HepG2 (cell line): ENCODE data around the gene C5orf15. TPM values are rescaled to one million over a fixed set of nuclear protein-coding genes. Genes with fewer than 3 reads are reported as not detected.

Experiments used
- ASH2L ChIP-seq: fragments of 300-600, 200-600 bp; sonication (generic); IDR thresholded peaks from 2 replicates; pipeline ENCODE4 v1.7.0; 2017; ENCODE audit warnings: low read depth, mild to moderate bottlenecking, moderate library complexity, mixed read lengths, low read length; ENCODE audit not compliant: insufficient read length
- CBX1 ChIP-seq: IDR thresholded peaks from one replicate; pipeline ENCODE4 v1.6.1; 2016; ENCODE audit warnings: antibody characterized with exemption, low read depth
- DRAP1 ChIP-seq: IDR thresholded peaks from 2 replicates; pipeline ENCODE4 v1.6.1; 2016; ENCODE audit warnings: missing genetic modification reagents, missing compliant biosample characterization
- ETS1 ChIP-seq: sonication (generic); formaldehyde crosslinking; IDR thresholded peaks from 2 replicates; pipeline ENCODE4 v1.4.0; 2020; ENCODE audit warnings: missing genetic modification reagents
- GFI1 ChIP-seq: sonication (generic); formaldehyde crosslinking; IDR thresholded peaks from 2 replicates; pipeline ENCODE4 v1.5.0; 2020; ENCODE audit warnings: missing genetic modification reagents, mild to moderate bottlenecking, borderline replicate concordance
- HIVEP1 ChIP-seq: sonication (generic); formaldehyde crosslinking; IDR thresholded peaks from 2 replicates; pipeline ENCODE4 v1.4.0; 2020; ENCODE audit warnings: mild to moderate bottlenecking, missing genetic modification reagents
- HMG20A ChIP-seq: IDR thresholded peaks from 2 replicates; pipeline ENCODE4 v1.6.1; 2016; ENCODE audit warnings: borderline replicate concordance
- IRX3 ChIP-seq: sonication (generic); formaldehyde crosslinking; IDR thresholded peaks from 2 replicates; pipeline ENCODE4 v1.8.1; 2023; ENCODE audit warnings: mild to moderate bottlenecking, low read depth, missing genetic modification reagents, borderline replicate concordance
- JARID2 ChIP-seq: sonication (generic); formaldehyde crosslinking; IDR thresholded peaks from 2 replicates; pipeline ENCODE4 v1.8.1; 2023; ENCODE audit warnings: missing genetic modification reagents, inconsistent platforms; ENCODE audit not compliant: insufficient replicate concordance
- KLF13 ChIP-seq: sonication (generic); formaldehyde crosslinking; IDR thresholded peaks from 2 replicates; pipeline ENCODE4 v1.4.0; 2020; ENCODE audit warnings: mild to moderate bottlenecking, missing genetic modification reagents
- NONO ChIP-seq, 2 experiments: fragments of 450-650 bp in 1 of 2; sonication (generic) in 1 of 2; formaldehyde crosslinking in 1 of 2; IDR thresholded peaks in 1 of 2; conservative IDR thresholded peaks in 1 of 2; 2 replicates each; pipeline versions ENCODE4 v1.6.1 to v1.8.0; 2017 to 2022; ENCODE audit warnings: mild to moderate bottlenecking in 1 of 2, missing genetic modification reagents in 1 of 2, moderate library complexity in 1 of 2
- RBFOX2 ChIP-seq: fragments of 200-400 bp; formaldehyde crosslinking; IDR thresholded peaks from 2 replicates; pipeline ENCODE4 v1.6.1; 2017; ENCODE audit warnings: low read depth, mild to moderate bottlenecking, low read length
- TBX2 ChIP-seq: sonication (generic); formaldehyde crosslinking; IDR thresholded peaks from 2 replicates; pipeline ENCODE4 v1.5.0; 2020; ENCODE audit warnings: missing genetic modification reagents, mild to moderate bottlenecking, borderline replicate concordance
- ZBTB7B ChIP-seq: sonication (generic); formaldehyde crosslinking; IDR thresholded peaks from 2 replicates; pipeline ENCODE4 v1.4.0; 2020; ENCODE audit warnings: missing genetic modification reagents
- ZFP36L1 ChIP-seq: sonication (generic); formaldehyde crosslinking; IDR thresholded peaks from 2 replicates; pipeline ENCODE4 v1.8.0; 2022; ENCODE audit warnings: mild to moderate bottlenecking, missing genetic modification reagents, moderate library complexity
- ZNF382 ChIP-seq: sonication (generic); formaldehyde crosslinking; IDR thresholded peaks from 2 replicates; pipeline ENCODE4 v1.5.0; 2020; ENCODE audit warnings: missing genetic modification reagents, mild to moderate bottlenecking, borderline replicate concordance
- ZNF432 ChIP-seq: sonication (generic); formaldehyde crosslinking; IDR thresholded peaks from 2 replicates; pipeline ENCODE4 v1.5.0; 2020; ENCODE audit warnings: missing genetic modification reagents, mild to moderate bottlenecking, borderline replicate concordance
- ZNF558 ChIP-seq: sonication (generic); formaldehyde crosslinking; IDR thresholded peaks from 2 replicates; pipeline ENCODE4 v1.9.0; 2022; ENCODE audit warnings: mild to moderate bottlenecking, missing genetic modification reagents, borderline replicate concordance
- ZNF567 ChIP-seq: sonication (generic); formaldehyde crosslinking; IDR thresholded peaks from 2 replicates; pipeline ENCODE4 v1.8.1; 2023; ENCODE audit warnings: mild to moderate bottlenecking, missing genetic modification reagents, borderline replicate concordance
- ZNF598 ChIP-seq: sonication (generic); formaldehyde crosslinking; IDR thresholded peaks from 2 replicates; pipeline ENCODE4 v1.5.1; 2020; ENCODE audit warnings: mild to moderate bottlenecking, missing genetic modification reagents, borderline replicate concordance
- ZNF674 ChIP-seq: sonication (generic); formaldehyde crosslinking; IDR thresholded peaks from 2 replicates; pipeline ENCODE4 v1.5.0; 2020; ENCODE audit warnings: low read depth, mild to moderate bottlenecking, missing genetic modification reagents
- ZSCAN22 ChIP-seq: sonication (generic); formaldehyde crosslinking; IDR thresholded peaks from 2 replicates; pipeline ENCODE4 v1.4.0; 2020; ENCODE audit warnings: mild to moderate bottlenecking, missing genetic modification reagents
- polyA plus RNA-seq, 8 experiments: library from polyadenylated mRNA; depleted of rRNA in 3 of 8; stranded (reverse) in 7 of 8; unstranded in 1 of 8; fragments of >200 nt; fragmentation: Illumina TruSeq in 4 of 8; extraction: Trizol in 4 of 8; gene quantifications; 2 replicates each; pipeline versions ENCODE4 v1.2.1 to v1.2.3, GENCODE V29; 2011 to 2016; ENCODE audit warnings: low read depth in 4 of 8, missing spikeins in 1 of 8, mixed read lengths in 1 of 8; ENCODE audit not compliant: insufficient read depth in 1 of 8
- total RNA-seq, 5 experiments: library from RNA; depleted of rRNA; stranded (reverse); fragments of >200 nt; fragmentation: Illumina TruSeq; extraction: Trizol; gene quantifications; 2 replicates each; pipeline ENCODE4 v1.2.3, GENCODE V29; 2016; ENCODE audit warnings: low read depth in 1 of 5
- TF ChIP-seq, protein P1 (sequence below): sonication (generic); formaldehyde crosslinking; IDR thresholded peaks from 2 replicates; pipeline ENCODE4 v1.4.0; 2020; ENCODE audit warnings: missing genetic modification reagents, borderline replicate concordance

C5orf15 gene
- total and polyA plus RNA-seq, 2 of the 13 experiments (the other 11 are each of a cell fraction or from before 2014, with no cell fraction given) = 58.5 to 82.7 TPM

DNA sequence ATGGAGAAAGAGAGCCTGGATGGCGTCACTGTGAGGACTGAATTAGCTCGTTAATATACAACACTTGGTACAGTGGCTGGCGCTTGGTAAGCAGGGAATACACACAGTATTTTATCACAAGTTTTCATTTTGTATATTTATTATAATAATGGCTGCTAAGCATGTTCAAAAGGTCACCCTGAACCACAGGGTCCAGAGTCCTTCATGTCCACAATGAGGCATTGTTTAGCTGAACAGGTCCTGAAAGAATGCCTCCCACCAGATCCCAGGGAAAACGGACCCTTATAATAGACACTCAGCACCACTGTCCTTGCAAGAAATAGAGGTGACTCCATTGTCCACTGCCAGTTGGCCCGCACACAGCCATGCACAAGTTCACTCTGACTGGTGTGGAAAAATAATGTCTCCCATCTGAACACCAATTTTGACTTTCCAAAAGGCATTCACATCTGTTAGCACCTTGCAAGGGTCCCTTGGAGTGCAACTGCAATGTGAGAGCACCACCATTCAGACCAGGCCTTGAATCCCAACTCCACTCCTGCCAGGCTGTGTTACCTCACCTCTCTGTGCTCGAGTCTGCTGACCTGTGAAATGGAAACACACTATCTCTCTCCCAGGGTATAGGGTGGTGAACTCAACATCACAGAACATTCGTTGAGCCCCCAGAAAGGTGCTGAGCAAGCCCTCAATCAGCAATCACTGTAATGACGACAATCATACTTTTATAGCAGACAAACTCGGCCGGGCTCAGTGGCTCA, 32.5 kb upstream of the C5orf15 start (continued):
- TF ChIP-seq IRX3 (CRISPR knock-in tag) (no peak), ZNF674 (CRISPR knock-in tag) (no peak), ZFP36L1 (CRISPR knock-in tag) (no peak), ZNF567 (CRISPR knock-in tag) (no peak), HIVEP1 (CRISPR knock-in tag) (no peak), ASH2L (peak; percentile 82), ZNF598 (CRISPR knock-in tag) (no peak), JARID2 (CRISPR knock-in tag) (no peak), ZNF382 (CRISPR knock-in tag) (no peak), NONO (IDR thresholded peaks at IDR 0.05) (no peak), NONO (CRISPR knock-in tag; conservative IDR thresholded peaks at IDR 0.05) (no peak), RBFOX2 (peak; percentile 6; the same call in 1 of the 2 replicates), TBX2 (CRISPR knock-in tag) (no peak), ZNF432 (CRISPR knock-in tag) (no peak), KLF13 (CRISPR knock-in tag) (no peak), ETS1 (CRISPR knock-in tag) (no peak), DRAP1 (CRISPR knock-in tag) (no peak), ZBTB7B (CRISPR knock-in tag) (peak; percentile 45; the same call in 1 of the 2 replicates), GFI1 (CRISPR knock-in tag) (no peak), ZNF558 (CRISPR knock-in tag) (no peak), HMG20A (CRISPR knock-in tag) (no peak), CBX1 (no peak), ZSCAN22 (CRISPR knock-in tag) (no peak)
- TF ChIP-seq, protein P1, sequence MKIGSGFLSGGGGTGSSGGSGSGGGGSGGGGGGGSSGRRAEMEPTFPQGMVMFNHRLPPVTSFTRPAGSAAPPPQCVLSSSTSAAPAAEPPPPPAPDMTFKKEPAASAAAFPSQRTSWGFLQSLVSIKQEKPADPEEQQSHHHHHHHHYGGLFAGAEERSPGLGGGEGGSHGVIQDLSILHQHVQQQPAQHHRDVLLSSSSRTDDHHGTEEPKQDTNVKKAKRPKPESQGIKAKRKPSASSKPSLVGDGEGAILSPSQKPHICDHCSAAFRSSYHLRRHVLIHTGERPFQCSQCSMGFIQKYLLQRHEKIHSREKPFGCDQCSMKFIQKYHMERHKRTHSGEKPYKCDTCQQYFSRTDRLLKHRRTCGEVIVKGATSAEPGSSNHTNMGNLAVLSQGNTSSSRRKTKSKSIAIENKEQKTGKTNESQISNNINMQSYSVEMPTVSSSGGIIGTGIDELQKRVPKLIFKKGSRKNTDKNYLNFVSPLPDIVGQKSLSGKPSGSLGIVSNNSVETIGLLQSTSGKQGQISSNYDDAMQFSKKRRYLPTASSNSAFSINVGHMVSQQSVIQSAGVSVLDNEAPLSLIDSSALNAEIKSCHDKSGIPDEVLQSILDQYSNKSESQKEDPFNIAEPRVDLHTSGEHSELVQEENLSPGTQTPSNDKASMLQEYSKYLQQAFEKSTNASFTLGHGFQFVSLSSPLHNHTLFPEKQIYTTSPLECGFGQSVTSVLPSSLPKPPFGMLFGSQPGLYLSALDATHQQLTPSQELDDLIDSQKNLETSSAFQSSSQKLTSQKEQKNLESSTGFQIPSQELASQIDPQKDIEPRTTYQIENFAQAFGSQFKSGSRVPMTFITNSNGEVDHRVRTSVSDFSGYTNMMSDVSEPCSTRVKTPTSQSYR (CRISPR knock-in tag) = no peak
